Esophagus muscularis mucosa (tissue), 4 donors: ENCODE data around the gene NWD2. TPM values are rescaled to one million over a fixed set of nuclear protein-coding genes. Genes with fewer than 3 reads are reported as not detected.
A peak's percentile ranks its signal among the peaks of the same experiment; 100 is the strongest.

Source experiments
- DNase-seq: peaks from one replicate; pipeline ENCODE4 v3.0.0-alpha.2; 2017; ENCODE audit errors: extremely low spot score
- H3K27ac ChIP-seq, 4 donors: fragments of 200-600 bp; sonication (generic); replicated peaks in 1 of 4; 1 replicate in 3 of 4; 2 replicates in 1 of 4; pipeline ENCODE4 v1.5.1; 2016 to 2019; ENCODE audit warnings: mild to moderate bottlenecking in 1 of 4
- H3K27me3 ChIP-seq, 4 donors: fragments of 200-600 bp; sonication (generic); one replicate each; pipeline versions ENCODE4 v1.5.1 to v1.6.0; 2016 to 2019
- H3K36me3 ChIP-seq, 4 donors: fragments of 200-600 bp; sonication (generic); one replicate each; pipeline ENCODE4 v1.5.1; 2016 to 2019
- H3K4me1 ChIP-seq, 4 donors: fragments of 200-600 bp; sonication (generic); one replicate each; pipeline ENCODE4 v1.5.1; 2016 to 2019
- H3K4me3 ChIP-seq, 4 donors: fragments of 200-600 bp; sonication (generic); 1 replicate in 2 of 4; 2 replicates in 2 of 4; pipeline ENCODE4 v1.5.1; 2016 to 2019; ENCODE audit warnings: mild to moderate bottlenecking in 4 of 4, moderate library complexity in 1 of 4
- H3K9me3 ChIP-seq, 4 donors: fragments of 200-600 bp; sonication (generic); 1 replicate in 3 of 4; 2 replicates in 1 of 4; pipeline ENCODE4 v1.5.1; 2016 to 2019
- EP300 ChIP-seq: sonication (generic); formaldehyde crosslinking; IDR thresholded peaks from one replicate; pipeline ENCODE4 v1.6.1; 2017; ENCODE audit warnings: antibody characterized with exemption
- POLR2A ChIP-seq: fragments of 450-650 bp; IDR thresholded peaks from one replicate; pipeline ENCODE4 v1.6.1; 2017; ENCODE audit warnings: antibody characterized with exemption, moderate library complexity, mild to moderate bottlenecking, low read depth
- POLR2AphosphoS5 ChIP-seq, 2 donors: sonication (generic); formaldehyde crosslinking; IDR thresholded peaks; one replicate each; pipeline ENCODE4 v1.6.1; 2017; ENCODE audit warnings: antibody characterized with exemption in 2 of 2
- WGBS: methylation state at CpG from one replicate; pipeline ENCODE4 v1.1.5; 2018; 5-methylcytosine and 5-hydroxymethylcytosine counted together
- intact Hi-C: fragments of 100-400 bp; cut with DNase I; formaldehyde crosslinking; loops from one replicate; pipeline ENCODE4 v1.15.1; 2023
- total RNA-seq, 4 donors: library from RNA; depleted of rRNA; stranded (reverse); fragments of >200 nt; gene quantifications; one replicate each; pipeline versions ENCODE4 v1.1.0 to v1.2.1, GENCODE V29; 2016
- TF ChIP-seq, protein P1 (sequence below), 3 experiments: fragments of 200-600 bp in 2 of 3; fragments of 450-650 bp in 1 of 3; sonication (generic) in 2 of 3; IDR thresholded peaks; one replicate each; pipeline ENCODE4 v1.5.1; 2017 to 2019; ENCODE audit warnings: antibody characterized with exemption in 3 of 3, mild to moderate bottlenecking in 2 of 3, moderate library complexity in 1 of 3

The NWD2 gene
- total RNA-seq, 4 donors from 2014 or later: 0.11 to 0.50 (median 0.30) TPM

DNA sequence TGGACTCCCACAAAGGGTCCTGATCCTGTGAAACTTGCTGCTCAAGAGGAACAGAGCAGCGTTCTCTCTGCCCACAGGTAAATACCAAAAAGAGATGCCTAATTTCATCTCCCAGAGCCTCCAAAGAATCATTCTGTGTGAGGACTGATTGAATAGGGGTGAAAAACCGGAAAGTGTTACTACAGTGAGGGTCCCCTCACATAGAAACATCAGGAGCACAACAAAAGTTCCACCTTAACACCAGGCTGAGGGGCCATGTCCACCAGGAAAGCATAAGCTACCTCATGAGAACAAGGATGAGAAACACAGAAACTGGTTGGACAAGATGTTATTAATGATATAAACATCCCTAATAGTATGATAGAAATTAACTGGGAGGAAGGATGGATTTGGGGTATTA, 140.9 kb downstream of the NWD2 start:
- Histone ChIP-seq H3K36me3 (no peaks in the 10 kb centered on the region), H3K4me1 (no peaks in the 10 kb centered on the region), H3K4me3 (no peak overlapping the region), H3K27ac (no peak overlapping the region), H3K27me3 (peaks cover 0 to 13% (median 0%) of the 10 kb centered on the region in 4 donors), H3K9me3 (no peaks in the 10 kb centered on the region)
- 79% methylated on average over 2 of the region's 2 CpGs for WGBS
- DNase-seq: no peak
- TF ChIP-seq, protein P1, sequence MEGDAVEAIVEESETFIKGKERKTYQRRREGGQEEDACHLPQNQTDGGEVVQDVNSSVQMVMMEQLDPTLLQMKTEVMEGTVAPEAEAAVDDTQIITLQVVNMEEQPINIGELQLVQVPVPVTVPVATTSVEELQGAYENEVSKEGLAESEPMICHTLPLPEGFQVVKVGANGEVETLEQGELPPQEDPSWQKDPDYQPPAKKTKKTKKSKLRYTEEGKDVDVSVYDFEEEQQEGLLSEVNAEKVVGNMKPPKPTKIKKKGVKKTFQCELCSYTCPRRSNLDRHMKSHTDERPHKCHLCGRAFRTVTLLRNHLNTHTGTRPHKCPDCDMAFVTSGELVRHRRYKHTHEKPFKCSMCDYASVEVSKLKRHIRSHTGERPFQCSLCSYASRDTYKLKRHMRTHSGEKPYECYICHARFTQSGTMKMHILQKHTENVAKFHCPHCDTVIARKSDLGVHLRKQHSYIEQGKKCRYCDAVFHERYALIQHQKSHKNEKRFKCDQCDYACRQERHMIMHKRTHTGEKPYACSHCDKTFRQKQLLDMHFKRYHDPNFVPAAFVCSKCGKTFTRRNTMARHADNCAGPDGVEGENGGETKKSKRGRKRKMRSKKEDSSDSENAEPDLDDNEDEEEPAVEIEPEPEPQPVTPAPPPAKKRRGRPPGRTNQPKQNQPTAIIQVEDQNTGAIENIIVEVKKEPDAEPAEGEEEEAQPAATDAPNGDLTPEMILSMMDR (IDR thresholded peaks at IDR 0.05): no peak
- TF ChIP-seq EP300: no peak
- no peak for TF ChIP-seq POLR2AphosphoS5 (IDR thresholded peaks at IDR 0.05)
- no peak for TF ChIP-seq POLR2A
- intact Hi-C loops: loop anchor here (5.0 kb wide), 1 partner anchor 1033 kb away; no protein-coding TSS in a partner anchor

DNA sequence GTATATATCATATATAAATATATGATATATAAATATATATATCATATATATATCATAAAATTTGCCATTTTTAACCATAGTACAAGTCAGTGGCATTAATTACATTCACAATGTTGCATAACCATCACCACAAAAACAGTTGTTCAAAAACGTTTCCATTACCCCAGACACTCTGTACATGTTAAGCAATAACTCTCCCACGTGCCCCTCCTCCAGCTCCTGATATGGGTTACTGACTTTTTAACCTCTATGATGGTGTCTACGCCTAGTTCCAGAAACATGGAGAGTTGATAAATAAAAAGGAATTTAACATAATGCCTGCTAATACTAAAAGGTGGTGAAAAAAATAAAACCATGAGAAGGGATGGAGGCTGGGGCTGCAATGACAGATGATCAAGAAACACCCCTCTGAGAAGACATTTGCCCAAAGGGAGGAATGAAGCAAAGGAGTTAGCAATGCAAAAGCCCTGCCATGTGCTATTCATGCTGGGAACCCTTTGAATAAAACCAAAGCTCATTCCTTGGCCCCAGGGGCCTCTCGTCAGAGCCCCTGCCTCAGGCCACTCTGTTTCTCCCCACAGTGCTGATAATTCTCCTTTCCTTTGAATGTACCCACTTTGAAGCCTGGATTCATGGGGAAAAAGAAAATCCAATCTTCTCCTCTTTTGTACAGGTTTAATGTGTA, 144.3 kb downstream of the NWD2 start:
- Histone ChIP-seq H3K27ac (no peak overlapping the region), H3K9me3 (no peaks in the 10 kb centered on the region), H3K4me3 (no peak overlapping the region), H3K27me3 (peaks cover 0 to 10% (median 0%) of the 10 kb centered on the region in 4 donors), H3K4me1 (peaks cover 0 to 9% (median 0%) of the 10 kb centered on the region in 4 donors), H3K36me3 (no peaks in the 10 kb centered on the region)
- intact Hi-C loops: loop anchor here (5.0 kb wide), 1 partner anchor 1037 kb away; no protein-coding TSS in a partner anchor
- DNase-seq: no peak
- TF ChIP-seq POLR2AphosphoS5 (IDR thresholded peaks at IDR 0.05): no peak
- TF ChIP-seq EP300: no peak
- TF ChIP-seq, protein P1 (IDR thresholded peaks at IDR 0.05): no peak
- 66% methylated on average over 4 of the region's 4 CpGs for WGBS

DNA sequence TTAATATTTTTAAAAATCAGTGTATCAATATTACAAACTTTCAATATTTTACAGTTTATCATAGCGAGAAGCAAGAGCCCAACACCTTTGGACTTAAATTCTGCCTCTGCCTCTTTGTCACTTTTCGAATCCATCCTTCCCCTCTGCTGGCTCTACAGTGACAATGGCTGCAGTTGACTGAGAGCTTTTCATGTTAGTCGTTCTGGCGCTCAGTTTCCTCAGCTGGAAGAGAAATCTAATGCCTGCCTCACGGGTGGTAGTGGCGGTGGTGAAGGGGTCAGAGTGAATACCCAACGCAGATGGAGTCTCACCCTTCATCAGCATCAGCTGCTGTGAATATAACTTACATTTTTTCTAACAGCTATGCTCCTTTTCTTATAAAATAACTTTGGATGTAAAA, 144.8 kb downstream of the NWD2 start:
- Histone ChIP-seq H3K27me3 (peaks cover 0 to 10% (median 0%) of the 10 kb centered on the region in 4 donors), H3K27ac (no peak overlapping the region), H3K9me3 (no peaks in the 10 kb centered on the region), H3K36me3 (no peaks in the 10 kb centered on the region), H3K4me3 (no peak overlapping the region), H3K4me1 (peaks cover 0 to 9% (median 0%) of the 10 kb centered on the region in 4 donors)
- WGBS: 66% methylated on average over 7 of the region's 7 CpGs
- TF ChIP-seq POLR2AphosphoS5 (IDR thresholded peaks at IDR 0.05) (no peak), EP300 (no peak)
- TF ChIP-seq, protein P1 (IDR thresholded peaks at IDR 0.05): no peak
- no peak for DNase-seq
- intact Hi-C loops: loop anchor here (5.0 kb wide), 1 partner anchor 1037 kb away; no protein-coding TSS in a partner anchor

DNA sequence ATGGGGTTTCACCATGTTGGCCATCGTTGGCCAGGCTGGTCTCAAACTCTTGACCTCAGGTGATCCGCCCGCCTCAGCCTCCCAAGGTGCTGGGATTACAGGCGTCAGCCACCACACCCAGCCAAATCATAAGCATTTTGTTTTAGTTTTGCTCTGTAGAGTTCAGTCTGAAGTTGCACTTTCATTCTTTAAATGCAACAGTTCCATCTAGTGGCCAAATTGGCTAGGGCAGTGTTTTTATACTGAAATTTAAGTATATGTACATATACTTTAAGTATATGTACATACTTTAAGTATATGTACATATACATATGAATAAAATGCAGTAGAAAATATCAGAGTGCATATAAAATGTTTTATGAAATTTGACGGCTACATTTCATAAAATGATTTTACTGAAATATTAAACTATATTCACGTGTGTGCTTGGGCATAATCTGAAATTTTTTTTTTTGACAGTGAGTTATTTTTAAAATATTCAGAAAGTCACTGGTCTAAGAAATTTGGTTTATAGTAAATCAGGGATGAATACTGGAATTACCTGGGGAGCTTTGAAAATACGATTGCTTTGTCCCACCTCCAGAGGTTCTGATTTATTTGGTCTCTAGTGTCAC, 145.5 kb downstream of the NWD2 start:
- H3K4me1 ChIP-seq: peaks cover 0 to 9% (median 0%) of the 10 kb centered on the region in 4 donors
- H3K27ac ChIP-seq: no peak overlapping the region
- DNase-seq: no peak
- H3K27me3 ChIP-seq: peaks cover 0 to 10% (median 0%) of the 10 kb centered on the region in 4 donors
- H3K9me3 ChIP-seq: no peaks in the 10 kb centered on the region
- intact Hi-C loops: loop anchor here (5.0 kb wide), 1 partner anchor 1038 kb away; no protein-coding TSS in a partner anchor
- WGBS: 46% methylated on average over 7 of the region's 7 CpGs
- H3K4me3 ChIP-seq: peak overlapping the region in 1 of 4 donors; percentile 2
- no peaks in the 10 kb centered on the region for H3K36me3 ChIP-seq
- TF ChIP-seq POLR2A: no peak
- no peak for TF ChIP-seq EP300
- TF ChIP-seq, protein P1 (IDR thresholded peaks at IDR 0.05): peak; percentile 58 to 81 (median 78)
